Measurements from ENCODE around the gene AP4B1.

Gene AP4B1

GRCh38 chr1:113905435-113905861 is 849 bp upstream of the AP4B1 start:
- peak overlapping the region; percentile 90 for H3K27ac ChIP-seq (ENCODE audit: low read depth, low read length)
- peaks cover 15% of the 10 kb centered on the region for H3K4me1 ChIP-seq (ENCODE audit: insufficient read depth, low read length)
- H3K4me3 ChIP-seq (ENCODE audit: low read depth in 1 of 2, low read length in 2 of 2), result peak overlapping the region; percentile 63 to 95
- no peaks in the 10 kb centered on the region for H3K27me3 ChIP-seq (ENCODE audit: control insufficient read depth in 1 of 2, insufficient read depth in 2 of 2, low read length in 2 of 2)
- no peaks in the 10 kb centered on the region for H3K9me3 ChIP-seq (ENCODE audit: low read length)
- H3K9ac ChIP-seq (ENCODE audit: low read length), result peak overlapping the region; percentile 79
- peaks cover 17% of the 10 kb centered on the region for H3K36me3 ChIP-seq (ENCODE audit: insufficient read depth, low read length)

GRCh38 chr1:113904293-113904673 is 316 bp downstream of the AP4B1 start:
- Histone ChIP-seq H3K27ac (ENCODE audit: low read depth, low read length) (peak overlapping the region; percentile 94), H3K9me3 (ENCODE audit: low read length) (no peaks in the 10 kb centered on the region), H3K4me3 (ENCODE audit: low read depth in 1 of 2, low read length in 2 of 2) (peak overlapping the region; percentile 40 to 87), H3K9ac (ENCODE audit: low read length) (peak overlapping the region; percentile 79), H3K4me1 (ENCODE audit: insufficient read depth, low read length) (peaks cover 15% of the 10 kb centered on the region), H3K36me3 (ENCODE audit: insufficient read depth, low read length) (peaks cover 23% of the 10 kb centered on the region), H3K27me3 (ENCODE audit: control insufficient read depth in 1 of 2, insufficient read depth in 2 of 2, low read length in 2 of 2) (no peaks in the 10 kb centered on the region)

- H3K27me3 ChIP-seq (ENCODE audit: control insufficient read depth in 1 of 2, insufficient read depth in 2 of 2, low read length in 2 of 2), result no peaks in the 10 kb centered on the region
- H3K4me3 ChIP-seq (ENCODE audit: low read depth in 1 of 2, low read length in 2 of 2), result peak overlapping the region; percentile 40 to 87
- peak overlapping the region; percentile 94 for H3K27ac ChIP-seq (ENCODE audit: low read depth, low read length)
- H3K36me3 ChIP-seq (ENCODE audit: insufficient read depth, low read length), result peaks cover 24% of the 10 kb centered on the region
- H3K9me3 ChIP-seq (ENCODE audit: low read length), result no peaks in the 10 kb centered on the region
- peak overlapping the region; percentile 79 for H3K9ac ChIP-seq (ENCODE audit: low read length)
- H3K4me1 ChIP-seq (ENCODE audit: insufficient read depth, low read length), result peaks cover 15% of the 10 kb centered on the region
These were observed 902 bp downstream of the AP4B1 start for GRCh38 chr1:113903501-113904292.

- Histone ChIP-seq H3K4me1 (ENCODE audit: insufficient read depth, low read length) (peaks cover 15% of the 10 kb centered on the region), H3K36me3 (ENCODE audit: insufficient read depth, low read length) (peaks cover 30% of the 10 kb centered on the region), H3K9ac (ENCODE audit: low read length) (no peak overlapping the region), H3K9me3 (ENCODE audit: low read length) (no peaks in the 10 kb centered on the region), H3K27me3 (ENCODE audit: control insufficient read depth in 1 of 2, insufficient read depth in 2 of 2, low read length in 2 of 2) (no peaks in the 10 kb centered on the region), H3K27ac (ENCODE audit: low read depth, low read length) (no peak overlapping the region), H3K4me3 (ENCODE audit: low read depth in 1 of 2, low read length in 2 of 2) (no peak overlapping the region)
These were observed 3.4 kb downstream of the AP4B1 start for GRCh38 chr1:113901191-113901590.

GRCh38 chr1:113899111-113899510 is 5.5 kb downstream of the AP4B1 start:
- Histone ChIP-seq H3K4me1 (ENCODE audit: insufficient read depth, low read length) (peaks cover 10% of the 10 kb centered on the region), H3K36me3 (ENCODE audit: insufficient read depth, low read length) (peaks cover 43% of the 10 kb centered on the region), H3K4me3 (ENCODE audit: low read depth in 1 of 2, low read length in 2 of 2) (no peak overlapping the region), H3K27me3 (ENCODE audit: control insufficient read depth in 1 of 2, insufficient read depth in 2 of 2, low read length in 2 of 2) (no peaks in the 10 kb centered on the region), H3K9ac (ENCODE audit: low read length) (no peak overlapping the region), H3K27ac (ENCODE audit: low read depth, low read length) (no peak overlapping the region), H3K9me3 (ENCODE audit: low read length) (no peaks in the 10 kb centered on the region)

- no peaks in the 10 kb centered on the region for H3K27me3 ChIP-seq (ENCODE audit: control insufficient read depth in 1 of 2, insufficient read depth in 2 of 2, low read length in 2 of 2)
- H3K4me3 ChIP-seq (ENCODE audit: low read depth in 1 of 2, low read length in 2 of 2), result no peak overlapping the region
- H3K9me3 ChIP-seq (ENCODE audit: low read length), result no peaks in the 10 kb centered on the region
- H3K4me1 ChIP-seq (ENCODE audit: insufficient read depth, low read length), result peaks cover 2% of the 10 kb centered on the region
- H3K27ac ChIP-seq (ENCODE audit: low read depth, low read length), result no peak overlapping the region
- no peak overlapping the region for H3K9ac ChIP-seq (ENCODE audit: low read length)
- peaks cover 43% of the 10 kb centered on the region for H3K36me3 ChIP-seq (ENCODE audit: insufficient read depth, low read length)
These were observed 6.3 kb downstream of the AP4B1 start for GRCh38 chr1:113898241-113898814.

- Histone ChIP-seq H3K36me3 (ENCODE audit: insufficient read depth, low read length) (peaks cover 43% of the 10 kb centered on the region), H3K27me3 (ENCODE audit: control insufficient read depth in 1 of 2, insufficient read depth in 2 of 2, low read length in 2 of 2) (no peaks in the 10 kb centered on the region)
These were observed 8.6 kb downstream of the AP4B1 start for GRCh38 chr1:113895961-113896360.

GRCh38 chr1:113895098-113895497 is 9.5 kb downstream of the AP4B1 start:
- Histone ChIP-seq H3K4me3 (ENCODE audit: low read depth in 1 of 2, low read length in 2 of 2) (no peak overlapping the region), H3K27ac (ENCODE audit: low read depth, low read length) (no peak overlapping the region), H3K27me3 (ENCODE audit: control insufficient read depth in 1 of 2, insufficient read depth in 2 of 2, low read length in 2 of 2) (no peaks in the 10 kb centered on the region), H3K9me3 (ENCODE audit: low read length) (no peaks in the 10 kb centered on the region), H3K36me3 (ENCODE audit: insufficient read depth, low read length) (peaks cover 41% of the 10 kb centered on the region), H3K4me1 (ENCODE audit: insufficient read depth, low read length) (no peaks in the 10 kb centered on the region), H3K9ac (ENCODE audit: low read length) (no peak overlapping the region)

More at GRCh38 chr1:113895961-113896360, 8.6 kb downstream of the AP4B1 start:
- Histone ChIP-seq H3K4me1 (ENCODE audit: insufficient read depth, low read length) (no peaks in the 10 kb centered on the region), H3K4me3 (ENCODE audit: low read depth in 1 of 2, low read length in 2 of 2) (no peak overlapping the region), H3K27ac (ENCODE audit: low read depth, low read length) (no peak overlapping the region), H3K9ac (ENCODE audit: low read length) (no peak overlapping the region), H3K9me3 (ENCODE audit: low read length) (no peaks in the 10 kb centered on the region)

GRCh38 chr1:113893267-113893666 is 11.3 kb downstream of the AP4B1 start:
- no peaks in the 10 kb centered on the region for H3K9me3 ChIP-seq (ENCODE audit: low read length)
- no peak overlapping the region for H3K27ac ChIP-seq (ENCODE audit: low read depth, low read length)
- no peak overlapping the region for H3K4me3 ChIP-seq (ENCODE audit: low read depth in 1 of 2, low read length in 2 of 2)
- no peaks in the 10 kb centered on the region for H3K4me1 ChIP-seq (ENCODE audit: insufficient read depth, low read length)
- H3K9ac ChIP-seq (ENCODE audit: low read length), result no peak overlapping the region
- H3K27me3 ChIP-seq (ENCODE audit: control insufficient read depth in 1 of 2, insufficient read depth in 2 of 2, low read length in 2 of 2), result no peaks in the 10 kb centered on the region
- peaks cover 27% of the 10 kb centered on the region for H3K36me3 ChIP-seq (ENCODE audit: insufficient read depth, low read length)

- Histone ChIP-seq H3K27ac (ENCODE audit: low read depth, low read length) (no peak overlapping the region), H3K9me3 (ENCODE audit: low read length) (no peaks in the 10 kb centered on the region), H3K36me3 (ENCODE audit: insufficient read depth, low read length) (peaks cover 15% of the 10 kb centered on the region)
These were observed 12.9 kb downstream of the AP4B1 start for GRCh38 chr1:113891631-113892220.

GRCh38 chr1:113890816-113891215 is 13.8 kb downstream of the AP4B1 start:
- Histone ChIP-seq H3K27me3 (ENCODE audit: control insufficient read depth in 1 of 2, insufficient read depth in 2 of 2, low read length in 2 of 2) (no peaks in the 10 kb centered on the region), H3K9me3 (ENCODE audit: low read length) (no peaks in the 10 kb centered on the region), H3K36me3 (ENCODE audit: insufficient read depth, low read length) (peaks cover 10% of the 10 kb centered on the region), H3K4me3 (ENCODE audit: low read depth in 1 of 2, low read length in 2 of 2) (no peak overlapping the region), H3K27ac (ENCODE audit: low read depth, low read length) (no peak overlapping the region), H3K4me1 (ENCODE audit: insufficient read depth, low read length) (no peaks in the 10 kb centered on the region), H3K9ac (ENCODE audit: low read length) (no peak overlapping the region)

More at GRCh38 chr1:113891631-113892220, 12.9 kb downstream of the AP4B1 start:
- Histone ChIP-seq H3K4me3 (ENCODE audit: low read depth in 1 of 2, low read length in 2 of 2) (no peak overlapping the region), H3K4me1 (ENCODE audit: insufficient read depth, low read length) (no peaks in the 10 kb centered on the region), H3K27me3 (ENCODE audit: control insufficient read depth in 1 of 2, insufficient read depth in 2 of 2, low read length in 2 of 2) (no peaks in the 10 kb centered on the region), H3K9ac (ENCODE audit: low read length) (no peak overlapping the region)

Measured in muscle layer of colon (tissue), 2 donors.